ENCODE data around the gene NEU2. TPM values are rescaled to one million over a fixed set of nuclear protein-coding genes. Genes with fewer than 3 reads are reported as not detected.

Gene NEU2
- total RNA-seq, 1 donor from 2014 or later, result not detected

GRCh38 chr2:233025706-233026105 is 6.8 kb upstream of the NEU2 start:
- FAIRE-seq (no peak), DNase-seq (ENCODE audit: low read depth) (no peak)
- Histone ChIP-seq H3K4me3 (ENCODE audit: low read depth, low read length) (no peak overlapping the region), H3K27me3 (ENCODE audit: control insufficient read depth, insufficient read depth, low read length) (no peaks in the 10 kb centered on the region), H3K36me3 (ENCODE audit: control insufficient read depth, insufficient read depth, low read length) (no peaks in the 10 kb centered on the region)
- TF ChIP-seq, protein P1, sequence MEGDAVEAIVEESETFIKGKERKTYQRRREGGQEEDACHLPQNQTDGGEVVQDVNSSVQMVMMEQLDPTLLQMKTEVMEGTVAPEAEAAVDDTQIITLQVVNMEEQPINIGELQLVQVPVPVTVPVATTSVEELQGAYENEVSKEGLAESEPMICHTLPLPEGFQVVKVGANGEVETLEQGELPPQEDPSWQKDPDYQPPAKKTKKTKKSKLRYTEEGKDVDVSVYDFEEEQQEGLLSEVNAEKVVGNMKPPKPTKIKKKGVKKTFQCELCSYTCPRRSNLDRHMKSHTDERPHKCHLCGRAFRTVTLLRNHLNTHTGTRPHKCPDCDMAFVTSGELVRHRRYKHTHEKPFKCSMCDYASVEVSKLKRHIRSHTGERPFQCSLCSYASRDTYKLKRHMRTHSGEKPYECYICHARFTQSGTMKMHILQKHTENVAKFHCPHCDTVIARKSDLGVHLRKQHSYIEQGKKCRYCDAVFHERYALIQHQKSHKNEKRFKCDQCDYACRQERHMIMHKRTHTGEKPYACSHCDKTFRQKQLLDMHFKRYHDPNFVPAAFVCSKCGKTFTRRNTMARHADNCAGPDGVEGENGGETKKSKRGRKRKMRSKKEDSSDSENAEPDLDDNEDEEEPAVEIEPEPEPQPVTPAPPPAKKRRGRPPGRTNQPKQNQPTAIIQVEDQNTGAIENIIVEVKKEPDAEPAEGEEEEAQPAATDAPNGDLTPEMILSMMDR (IDR thresholded peaks at IDR 0.05; ENCODE audit: insufficient read depth, low read length, severe bottlenecking), result no peak

DNA sequence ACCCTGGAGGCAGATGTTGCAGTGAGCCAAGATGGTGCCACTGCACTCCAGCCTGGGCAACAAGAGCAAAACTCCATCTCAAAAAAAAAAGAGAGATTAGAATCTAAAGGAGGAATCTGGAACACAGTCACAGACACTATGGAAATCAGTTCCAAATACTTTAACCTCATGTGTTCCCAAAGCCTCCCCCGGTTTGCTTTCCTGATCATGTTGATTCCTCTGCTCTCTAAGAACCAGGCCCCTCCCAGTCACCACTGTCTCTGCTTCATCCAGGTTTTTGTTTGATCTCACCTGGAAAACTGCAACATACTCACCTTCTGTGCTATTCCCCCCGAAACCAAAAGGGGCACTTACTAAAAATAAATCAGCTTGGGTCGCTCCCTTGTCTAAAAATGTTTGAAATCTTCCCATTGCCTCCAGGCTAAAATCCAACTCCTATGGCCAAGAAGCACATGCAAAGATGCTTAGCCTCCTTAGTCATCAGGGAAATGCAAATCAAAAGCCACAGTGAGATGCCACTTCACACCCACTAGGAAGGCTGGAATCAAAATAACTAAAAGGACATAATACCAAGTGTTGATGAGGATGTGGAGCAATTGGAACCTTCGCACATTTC is 6.2 kb upstream of the NEU2 start:
- Histone ChIP-seq H3K27me3 (ENCODE audit: control insufficient read depth, insufficient read depth, low read length) (no peaks in the 10 kb centered on the region), H3K4me3 (ENCODE audit: low read depth, low read length) (no peak overlapping the region), H3K36me3 (ENCODE audit: control insufficient read depth, insufficient read depth, low read length) (no peaks in the 10 kb centered on the region)
- peak; percentile 89 for FAIRE-seq
- peak; percentile 77 for DNase-seq (ENCODE audit: low read depth)
- TF ChIP-seq, protein P1 (IDR thresholded peaks at IDR 0.05; ENCODE audit: insufficient read depth, low read length, severe bottlenecking), result no peak

- DNase-seq (ENCODE audit: low read depth), result no peak
- no peaks in the 10 kb centered on the region for H3K36me3 ChIP-seq (ENCODE audit: control insufficient read depth, insufficient read depth, low read length)
- TF ChIP-seq, protein P1 (IDR thresholded peaks at IDR 0.05; ENCODE audit: insufficient read depth, low read length, severe bottlenecking), result no peak
- H3K4me3 ChIP-seq (ENCODE audit: low read depth, low read length), result no peak overlapping the region
- no peaks in the 10 kb centered on the region for H3K27me3 ChIP-seq (ENCODE audit: control insufficient read depth, insufficient read depth, low read length)
- FAIRE-seq, result no peak
Measured at GRCh38 chr2:233029321-233029720, 3.2 kb upstream of the NEU2 start.

DNA sequence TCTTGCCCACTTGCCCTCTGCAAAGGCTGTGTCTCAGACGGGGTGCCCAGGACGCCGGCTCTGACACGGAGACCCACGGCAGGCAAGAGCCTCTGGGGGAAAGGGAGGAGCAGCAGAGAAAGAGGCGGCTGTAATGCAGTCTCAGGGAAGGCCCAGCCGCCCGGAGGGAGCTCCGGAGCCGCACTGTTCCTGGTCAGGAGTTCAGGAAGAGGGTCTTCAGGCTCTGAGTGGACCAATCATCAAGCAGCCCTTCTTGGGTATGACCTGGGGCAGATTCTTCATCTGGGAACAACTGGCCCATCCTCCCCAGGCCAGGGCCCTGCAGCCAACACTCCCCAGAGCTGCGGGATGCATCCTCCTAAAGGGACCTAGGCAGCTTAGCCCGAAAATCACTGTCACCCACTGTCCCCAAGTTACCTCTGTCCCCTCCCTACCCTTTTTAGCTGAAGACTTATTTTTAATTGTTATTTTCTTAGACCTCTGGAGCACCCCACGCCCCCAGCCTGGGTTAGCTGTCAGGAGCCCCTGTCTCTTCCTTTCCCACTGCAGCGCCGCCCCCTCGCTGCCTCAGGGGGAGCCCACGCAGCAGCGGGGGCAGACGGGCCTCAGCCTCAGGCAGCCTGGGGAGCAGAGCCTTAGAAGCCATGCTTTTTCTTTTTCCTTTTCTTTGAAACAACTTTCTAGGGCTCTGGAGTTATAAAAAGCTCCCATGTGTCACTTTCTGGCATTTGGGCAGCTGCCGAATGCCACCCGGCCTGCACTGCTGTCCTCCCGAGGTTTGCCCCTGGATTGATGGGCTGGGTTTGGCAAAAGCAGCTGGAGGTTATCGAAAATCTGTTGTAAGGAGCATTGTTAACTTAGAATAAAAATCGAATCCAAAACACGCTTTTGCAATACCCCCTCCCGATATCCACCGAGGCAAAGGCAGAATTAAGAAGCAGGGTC is 644 bp upstream of the NEU2 start:
- no peaks in the 10 kb centered on the region for H3K36me3 ChIP-seq (ENCODE audit: control insufficient read depth, insufficient read depth, low read length)
- DNase-seq (ENCODE audit: low read depth) (no peak), FAIRE-seq (no peak)
- TF ChIP-seq, protein P1 (IDR thresholded peaks at IDR 0.05; ENCODE audit: insufficient read depth, low read length, severe bottlenecking), result no peak
- H3K27me3 ChIP-seq (ENCODE audit: control insufficient read depth, insufficient read depth, low read length), result no peaks in the 10 kb centered on the region
- H3K4me3 ChIP-seq (ENCODE audit: low read depth, low read length), result no peak overlapping the region

GRCh38 chr2:233033672-233034071 is 1.2 kb downstream of the NEU2 start:
- TF ChIP-seq, protein P1 (IDR thresholded peaks at IDR 0.05; ENCODE audit: insufficient read depth, low read length, severe bottlenecking), result no peak
- Histone ChIP-seq H3K4me3 (ENCODE audit: low read depth, low read length) (no peak overlapping the region), H3K27me3 (ENCODE audit: control insufficient read depth, insufficient read depth, low read length) (no peaks in the 10 kb centered on the region), H3K36me3 (ENCODE audit: control insufficient read depth, insufficient read depth, low read length) (no peaks in the 10 kb centered on the region)
- DNase-seq (ENCODE audit: low read depth), result peak; percentile 80
- FAIRE-seq, result no peak

Measured in bronchial epithelial cell (primary cell).